Osteoblast (primary cell): ENCODE measurements around the gene RFC4. TPM values are rescaled to one million over a fixed set of nuclear protein-coding genes. Genes with fewer than 3 reads are reported as not detected.

Source experiments
- DNase-seq: peaks from one replicate; pipeline ENCODE4 v3.0.0; 2011; ENCODE audit warnings: low spot score, mixed read lengths; ENCODE audit not compliant: insufficient read length; ENCODE audit errors: missing footprints
- H2AFZ ChIP-seq: 2 replicates; pipeline ENCODE4 v1.6.0; 2011; ENCODE audit warnings: mild to moderate bottlenecking, low read length
- H3K27ac ChIP-seq: 2 replicates; pipeline ENCODE4 v1.5.1; 2011; ENCODE audit warnings: mild to moderate bottlenecking, low read depth, low read length, moderate library complexity
- H3K27me3 ChIP-seq: 2 replicates; pipeline ENCODE4 v1.6.0; 2012; ENCODE audit warnings: mild to moderate bottlenecking, control low read depth, inconsistent platforms, low read length, moderate library complexity; ENCODE audit not compliant: insufficient read depth
- H3K36me3 ChIP-seq: 2 replicates; pipeline ENCODE4 v1.5.1; 2011; ENCODE audit warnings: mild to moderate bottlenecking, low read length, control low read depth, moderate library complexity; ENCODE audit not compliant: insufficient read depth
- H3K4me1 ChIP-seq: 2 replicates; pipeline ENCODE4 v1.5.1; 2011; ENCODE audit warnings: mild to moderate bottlenecking, low read length, control low read depth, moderate library complexity; ENCODE audit not compliant: insufficient read depth
- H3K4me2 ChIP-seq: 2 replicates; pipeline ENCODE4 v1.6.0; 2011; ENCODE audit warnings: mild to moderate bottlenecking, low read length; ENCODE audit not compliant: insufficient read depth
- H3K4me3 ChIP-seq: fragments of 200-600 bp; sonication (generic); 3 replicates; pipeline ENCODE4 v1.5.1; 2012; ENCODE audit warnings: mild to moderate bottlenecking, low read length, inconsistent platforms; ENCODE audit not compliant: insufficient read depth
- H3K79me2 ChIP-seq: 2 replicates; pipeline ENCODE4 v1.6.0; 2012; ENCODE audit warnings: mild to moderate bottlenecking, low read length, control low read depth, inconsistent platforms; ENCODE audit not compliant: insufficient read depth
- H3K9me3 ChIP-seq: 2 replicates; pipeline ENCODE4 v1.5.1; 2011; ENCODE audit warnings: low read depth, low read length, control low read depth
- H4K20me1 ChIP-seq: 2 replicates; pipeline ENCODE4 v1.6.0; 2012; ENCODE audit warnings: mild to moderate bottlenecking, low read length, control low read depth; ENCODE audit not compliant: insufficient read depth
- CTCF ChIP-seq: IDR thresholded peaks from 2 replicates; pipeline ENCODE4 v1.5.1; 2011; ENCODE audit warnings: mild to moderate bottlenecking, low read depth, low read length, moderate library complexity; ENCODE audit errors: extremely low read depth
- total RNA-seq: library from RNA; depleted of rRNA; stranded (reverse); fragments of >200 nt; gene quantifications from 2 replicates; pipeline ENCODE4 v1.2.3, GENCODE V29; 2012

The RFC4 gene
- total RNA-seq, 1 donor, result 18.1 TPM

- Histone ChIP-seq H3K27me3 (no peaks in the 10 kb centered on the region), H3K4me3 (no peak overlapping the region), H4K20me1 (peaks cover 69% of the 10 kb centered on the region), H3K27ac (no peak overlapping the region), H3K79me2 (peaks cover 42% of the 10 kb centered on the region), H3K4me2 (peak overlapping the region; percentile 73), H3K9me3 (no peaks in the 10 kb centered on the region), H3K36me3 (peaks cover 78% of the 10 kb centered on the region), H3K4me1 (peaks cover 28% of the 10 kb centered on the region), H2AFZ (no peak overlapping the region)
- no peak for DNase-seq
- TF ChIP-seq CTCF, result no peak
These were observed 17.6 kb downstream of the RFC4 start for GRCh38 chr3:186788482-186789370.

- TF ChIP-seq CTCF, result no peak
- H3K36me3 ChIP-seq, result peaks cover 72% of the 10 kb centered on the region
- H3K4me2 ChIP-seq, result peak overlapping the region; percentile 73
- peaks cover 72% of the 10 kb centered on the region for H4K20me1 ChIP-seq
- H3K4me1 ChIP-seq, result peaks cover 28% of the 10 kb centered on the region
- H3K9me3 ChIP-seq, result no peaks in the 10 kb centered on the region
- H3K79me2 ChIP-seq, result peaks cover 46% of the 10 kb centered on the region
- H3K27ac ChIP-seq, result no peak overlapping the region
- H3K4me3 ChIP-seq, result peak overlapping the region; percentile 100
- no peaks in the 10 kb centered on the region for H3K27me3 ChIP-seq
- no peak overlapping the region for H2AFZ ChIP-seq
- DNase-seq, result no peak
These were observed 18.4 kb downstream of the RFC4 start for GRCh38 chr3:186787642-186788481.

- no peak for TF ChIP-seq CTCF
- H3K27ac ChIP-seq, result peak overlapping the region; percentile 26
- no peaks in the 10 kb centered on the region for H3K27me3 ChIP-seq
- DNase-seq, result no peak
- peak overlapping the region; percentile 100 for H3K4me3 ChIP-seq
- H2AFZ ChIP-seq, result no peak overlapping the region
- H4K20me1 ChIP-seq, result peaks cover 72% of the 10 kb centered on the region
- H3K4me2 ChIP-seq, result peak overlapping the region; percentile 73
- H3K4me1 ChIP-seq, result peaks cover 33% of the 10 kb centered on the region
- peaks cover 46% of the 10 kb centered on the region for H3K79me2 ChIP-seq
- H3K9me3 ChIP-seq, result no peaks in the 10 kb centered on the region
- peaks cover 65% of the 10 kb centered on the region for H3K36me3 ChIP-seq
These were observed 19.4 kb downstream of the RFC4 start for GRCh38 chr3:186786922-186787321.

- peaks cover 69% of the 10 kb centered on the region for H4K20me1 ChIP-seq
- H3K27me3 ChIP-seq, result no peaks in the 10 kb centered on the region
- H3K27ac ChIP-seq, result peak overlapping the region; percentile 100
- no peak for TF ChIP-seq CTCF
- peak overlapping the region; percentile 100 for H3K4me3 ChIP-seq
- H3K36me3 ChIP-seq, result peaks cover 65% of the 10 kb centered on the region
- no peak for DNase-seq
- H3K4me2 ChIP-seq, result peak overlapping the region; percentile 73
- no peaks in the 10 kb centered on the region for H3K9me3 ChIP-seq
- peaks cover 46% of the 10 kb centered on the region for H3K79me2 ChIP-seq
- no peak overlapping the region for H2AFZ ChIP-seq
- H3K4me1 ChIP-seq, result peaks cover 33% of the 10 kb centered on the region
These were observed 20.7 kb downstream of the RFC4 start for GRCh38 chr3:186785495-186786018.
